WTC11 (cell line): Measurements from ENCODE around the gene FAM3C. TPM values are rescaled to one million over a fixed set of nuclear protein-coding genes. Genes with fewer than 3 reads are reported as not detected.

ENCODE experiments used
- ATAC-seq: fragments of 200-7000 bp; cut with Tn5 transposase; 2 replicates; pipeline ENCODE4 v1.10.0; 2021; ENCODE audit warnings: mild to moderate bottlenecking, moderate library complexity
- CTCF ChIA-PET: fragments of 300-600 bp; sonication (Branson Sonifier 250); formaldehyde crosslinking; loops from one replicate; lab custom pipeline; 2021; ENCODE audit warnings: antibody characterized with exemption; lab: Charles Lee
- POLR2A ChIA-PET: fragments of 350-600 bp; sonication (Branson Sonifier 250); formaldehyde crosslinking; loops from one replicate; lab custom pipeline; 2021; ENCODE audit warnings: antibody characterized with exemption; lab: Charles Lee
- DNase-seq: peaks from one replicate; pipeline ENCODE4 v3.0.0; 2021; ENCODE audit warnings: low spot score
- H3K27ac Mint-ChIP-seq: 2 replicates; pipeline ENCODE4 v1.8.0; 2021; ENCODE audit warnings: mixed read lengths
- H3K27me3 Mint-ChIP-seq: 2 replicates; pipeline ENCODE4 v1.8.0; 2021; ENCODE audit warnings: low read depth, mild to moderate bottlenecking, moderate library complexity, mixed read lengths
- H3K36me3 Mint-ChIP-seq: 2 replicates; pipeline ENCODE4 v1.8.0; 2021; ENCODE audit warnings: mixed read lengths
- H3K4me1 Mint-ChIP-seq: 2 replicates; pipeline ENCODE4 v1.8.0; 2022; ENCODE audit warnings: mixed read lengths
- H3K4me3 Mint-ChIP-seq: 2 replicates; pipeline ENCODE4 v1.8.0; 2021; ENCODE audit warnings: mild to moderate bottlenecking, moderate library complexity, mixed read lengths
- H3K9me3 Mint-ChIP-seq: 2 replicates; pipeline ENCODE4 v1.8.0; 2021; ENCODE audit warnings: mixed read lengths
- AR ChIP-seq: fragments of 250-450 bp; sonication (Bioruptor Pico); IDR thresholded peaks from 2 replicates; pipeline ENCODE4 v1.9.0; 2021; ENCODE audit warnings: mild to moderate bottlenecking
- ATF3 ChIP-seq: sonication (generic); formaldehyde crosslinking; conservative IDR thresholded peaks from 2 replicates; pipeline ENCODE4 v1.8.1; 2022; ENCODE audit warnings: mild to moderate bottlenecking, missing genetic modification reagents
- CTCF ChIP-seq: fragments of 200-600 bp; IDR thresholded peaks from 2 replicates; pipeline ENCODE4 v1.8.0; 2022; ENCODE audit warnings: antibody characterized with exemption
- E2F1 ChIP-seq: sonication (generic); formaldehyde crosslinking; IDR thresholded peaks from 2 replicates; pipeline ENCODE4 v1.8.0; 2022; ENCODE audit warnings: mild to moderate bottlenecking, missing genetic modification reagents
- IRF1 ChIP-seq: sonication (generic); formaldehyde crosslinking; IDR thresholded peaks from 2 replicates; pipeline ENCODE4 v1.8.0; 2023; ENCODE audit warnings: missing genetic modification reagents
- MXD4 ChIP-seq: fragments of 250-450 bp; sonication (Bioruptor Pico); IDR thresholded peaks from 2 replicates; pipeline ENCODE4 v1.8.0; 2021; ENCODE audit warnings: mild to moderate bottlenecking, moderate library complexity, borderline replicate concordance
- NFYB ChIP-seq: sonication (generic); formaldehyde crosslinking; conservative IDR thresholded peaks from 2 replicates; pipeline ENCODE4 v1.8.0; 2022; ENCODE audit warnings: low read depth, missing genetic modification reagents
- NR3C1 ChIP-seq: sonication (generic); formaldehyde crosslinking; conservative IDR thresholded peaks from 2 replicates; pipeline ENCODE4 v1.8.1; 2023; ENCODE audit warnings: low read depth, mild to moderate bottlenecking, missing genetic modification reagents
- RELA ChIP-seq: sonication (generic); formaldehyde crosslinking; IDR thresholded peaks from 2 replicates; pipeline ENCODE4 v1.8.1; 2022; ENCODE audit warnings: missing genetic modification reagents, mild to moderate bottlenecking, borderline replicate concordance
- STAT6 ChIP-seq: sonication (generic); formaldehyde crosslinking; conservative IDR thresholded peaks from 2 replicates; pipeline ENCODE4 v1.8.1; 2023; ENCODE audit warnings: mild to moderate bottlenecking, low read depth, missing genetic modification reagents, moderate library complexity
- ZNF532 ChIP-seq: fragments of 250-450 bp; sonication (Bioruptor Pico); IDR thresholded peaks from 2 replicates; pipeline ENCODE4 v1.9.0; 2021; ENCODE audit warnings: mild to moderate bottlenecking, borderline replicate concordance
- ZSCAN18 ChIP-seq: fragments of 250-450 bp; sonication (Bioruptor Pico); IDR thresholded peaks from 2 replicates; pipeline ENCODE4 v2.1.2; 2022; ENCODE audit warnings: mild to moderate bottlenecking, moderate library complexity
- total RNA-seq: library from RNA; stranded (reverse); gene quantifications from 3 replicates; pipeline ENCODE4 v1.2.3, GENCODE V29; 2021

The FAM3C gene
- total RNA-seq, 1 experiment from 2014 or later = 65.7 TPM

- TF ChIP-seq ZNF532 (CRISPR knock-in tag) = no peak
Measured at GRCh38 chr7:121416533-121416932, 20.4 kb upstream of the FAM3C start (continued).

- no peak for TF ChIP-seq STAT6
- TF ChIP-seq MXD4 (CRISPR knock-in tag) = no peak
- TF ChIP-seq RELA (CRISPR knock-in tag) = no peak
- no peak for TF ChIP-seq CTCF
- TF ChIP-seq ATF3 (CRISPR knock-in tag) = no peak
- TF ChIP-seq IRF1 = no peak
- no peak for TF ChIP-seq NR3C1 (CRISPR knock-in tag)
- no peak for TF ChIP-seq NFYB (CRISPR knock-in tag)
- TF ChIP-seq E2F1 (CRISPR knock-in tag) = no peak
- TF ChIP-seq ZSCAN18 (CRISPR knock-in tag) = no peak
- no peak for TF ChIP-seq AR (CRISPR knock-in tag)
- TF ChIP-seq, all 79 proteins: peak for 0
- ATAC-seq = no peak
- POLR2A ChIA-PET = no interaction called here
Measured at GRCh38 chr7:121414436-121414835, 18.3 kb upstream of the FAM3C start.

More at GRCh38 chr7:121414436-121414835, 18.3 kb upstream of the FAM3C start:
- CTCF ChIA-PET = interaction anchor here (1.3 kb wide), 1 partner anchor 18 kb away, joined by 5 read pairs; the partner anchor contains the start of gene FAM3C
- H3K27ac Mint-ChIP-seq = no peak overlapping the region
- peaks cover 11% of the 10 kb centered on the region for H3K4me1 Mint-ChIP-seq
- H3K27me3 Mint-ChIP-seq = no peaks in the 10 kb centered on the region
- H3K4me3 Mint-ChIP-seq = no peak overlapping the region
- H3K36me3 Mint-ChIP-seq = no peaks in the 10 kb centered on the region
- no peak for DNase-seq
- peaks cover 6% of the 10 kb centered on the region for H3K9me3 Mint-ChIP-seq
